Left ventricle myocardium inferior (tissue), 1 donor: ENCODE measurements around the gene RCL1. TPM values are rescaled to one million over a fixed set of nuclear protein-coding genes. Genes with fewer than 3 reads are reported as not detected.

Source experiments
- DNase-seq: peaks from one replicate; pipeline ENCODE4 v3.0.0-alpha.2; 2020
- H3K27ac ChIP-seq: fragments of 200-600 bp; replicated peaks from 2 replicates; pipeline ENCODE4 v1.8.0; 2021
- H3K27me3 ChIP-seq: fragments of 200-600 bp; 2 replicates; pipeline ENCODE4 v1.8.0; 2021; ENCODE audit warnings: low read depth
- H3K36me3 ChIP-seq: fragments of 200-600 bp; 2 replicates; pipeline ENCODE4 v1.8.0; 2021
- H3K4me1 ChIP-seq: fragments of 200-600 bp; 2 replicates; pipeline ENCODE4 v1.8.0; 2021
- H3K4me3 ChIP-seq: fragments of 200-600 bp; 2 replicates; pipeline ENCODE4 v1.8.0; 2021; ENCODE audit warnings: mild to moderate bottlenecking, moderate library complexity
- H3K9me3 ChIP-seq: fragments of 200-600 bp; replicated peaks from 2 replicates; pipeline ENCODE4 v1.8.0; 2021
- CTCF ChIP-seq: fragments of 200-600 bp; IDR thresholded peaks from 2 replicates; pipeline ENCODE4 v1.8.0; 2021; ENCODE audit warnings: antibody characterized with exemption, mild to moderate bottlenecking, borderline replicate concordance
- intact Hi-C: fragments of 100-400 bp; cut with micrococcal nuclease; formaldehyde crosslinking; loops from one replicate; pipeline ENCODE4 v1.11.0; 2022
- total RNA-seq: library from RNA; stranded (reverse); fragmentation: NEBNext Ultra II Directional; extraction: Animal tissue kit (Norgen Biotek cat#: 25700); gene quantifications from one replicate; pipeline ENCODE4 v1.2.1, GENCODE V29; 2021
- donor health status: DM: no; HTN: yes; CAD: no; lungs with severe emphysema.

Gene RCL1
- total RNA-seq, 1 donor from 2014 or later: 4.9 TPM

- no peak overlapping the region for H3K27ac ChIP-seq
- intact Hi-C loops: no loop called here
Measured at GRCh38 chr9:4839470-4839912, 46.7 kb downstream of the RCL1 start.

GRCh38 chr9:4840018-4840417 lies 47.3 kb downstream of the RCL1 start:
- intact Hi-C loops: no loop called here
- H3K36me3 ChIP-seq: peaks cover 36% of the 10 kb centered on the region
- H3K4me1 ChIP-seq: peaks cover 12% of the 10 kb centered on the region
- no peak overlapping the region for H3K4me3 ChIP-seq
- DNase-seq: no peak
- H3K27me3 ChIP-seq: no peaks in the 10 kb centered on the region
- no peak overlapping the region for H3K27ac ChIP-seq
- TF ChIP-seq CTCF: no peak
- H3K9me3 ChIP-seq: no peaks in the 10 kb centered on the region

More at GRCh38 chr9:4839470-4839912, 46.7 kb downstream of the RCL1 start:
- Histone ChIP-seq H3K27me3 (no peaks in the 10 kb centered on the region), H3K36me3 (peaks cover 33% of the 10 kb centered on the region), H3K9me3 (no peaks in the 10 kb centered on the region), H3K4me1 (peaks cover 10% of the 10 kb centered on the region), H3K4me3 (no peak overlapping the region)
- no peak for TF ChIP-seq CTCF
- no peak for DNase-seq

- Histone ChIP-seq H3K27ac (no peak overlapping the region), H3K4me3 (no peak overlapping the region), H3K4me1 (peaks cover 12% of the 10 kb centered on the region), H3K27me3 (no peaks in the 10 kb centered on the region), H3K9me3 (no peaks in the 10 kb centered on the region), H3K36me3 (peaks cover 47% of the 10 kb centered on the region)
- intact Hi-C loops: no loop called here
- TF ChIP-seq CTCF: no peak
- DNase-seq: no peak
Measured at GRCh38 chr9:4842213-4842612, 49.5 kb downstream of the RCL1 start.

GRCh38 chr9:4842734-4843133 lies 50.0 kb downstream of the RCL1 start:
- TF ChIP-seq CTCF: no peak
- no peak for DNase-seq
- Histone ChIP-seq H3K36me3 (peaks cover 47% of the 10 kb centered on the region), H3K27me3 (no peaks in the 10 kb centered on the region), H3K4me3 (no peak overlapping the region), H3K4me1 (peaks cover 9% of the 10 kb centered on the region), H3K9me3 (no peaks in the 10 kb centered on the region), H3K27ac (no peak overlapping the region)
- intact Hi-C loops: no loop called here

GRCh38 chr9:4844056-4844838 lies 51.5 kb downstream of the RCL1 start:
- Histone ChIP-seq H3K27me3 (no peaks in the 10 kb centered on the region), H3K9me3 (no peaks in the 10 kb centered on the region), H3K27ac (no peak overlapping the region), H3K4me1 (peaks cover 3% of the 10 kb centered on the region), H3K36me3 (peaks cover 47% of the 10 kb centered on the region), H3K4me3 (no peak overlapping the region)
- intact Hi-C loops: no loop called here
- DNase-seq: no peak
- no peak for TF ChIP-seq CTCF
